ENCODE data around the gene SLC2A4RG. TPM values are rescaled to one million over a fixed set of nuclear protein-coding genes. Genes with fewer than 3 reads are reported as not detected.

The SLC2A4RG gene
- total and polyA plus RNA-seq, 2 of the 13 experiments (the other 11 are each of a cell fraction or from before 2014, with no cell fraction given) = 91.4 to 95.9 TPM

DNA sequence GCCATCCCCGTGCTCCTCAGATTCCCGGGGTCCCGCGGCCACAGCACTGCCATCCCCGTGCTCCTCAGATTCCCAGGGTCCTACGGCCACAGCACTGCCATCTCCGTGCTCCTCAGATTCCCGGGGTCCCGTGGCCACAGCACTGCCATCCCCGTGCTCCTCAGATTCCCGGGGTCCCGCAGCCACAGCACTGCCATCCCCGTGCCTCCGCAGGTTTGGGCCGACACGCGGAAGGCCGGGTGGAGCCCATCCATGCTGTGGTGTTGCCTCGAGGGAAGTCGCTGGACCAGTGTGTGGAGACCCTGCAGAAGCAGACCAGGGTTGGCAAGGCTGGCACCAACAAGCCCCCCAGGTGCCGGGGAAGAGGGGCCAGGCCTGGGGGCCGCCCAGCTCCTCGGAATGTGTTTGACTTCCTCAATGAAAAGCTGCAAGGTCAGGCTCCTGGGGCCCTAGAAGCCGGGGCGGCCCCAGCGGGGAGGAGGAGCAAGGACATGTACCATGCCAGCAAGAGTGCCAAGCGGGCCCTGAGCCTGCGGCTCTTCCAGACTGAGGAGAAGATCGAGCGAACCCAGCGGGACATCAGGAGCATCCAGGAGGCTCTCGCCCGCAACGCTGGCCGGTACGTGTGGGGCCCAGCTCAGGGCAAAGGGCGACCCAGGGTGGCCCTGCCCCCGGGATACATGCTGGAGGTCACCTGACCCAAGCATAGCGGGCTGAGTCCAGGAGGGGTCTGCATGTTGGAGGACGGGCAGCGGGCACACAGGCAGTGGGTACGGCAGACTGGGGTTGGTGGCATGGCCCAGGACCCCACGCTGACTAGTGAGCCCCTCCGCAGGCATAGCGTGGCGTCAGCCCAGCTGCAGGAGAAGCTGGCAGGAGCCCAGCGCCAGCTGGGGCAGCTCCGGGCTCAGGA, 4.4 kb upstream of the SLC2A4RG start (continued):
- TF ChIP-seq HNRNPL (IDR thresholded peaks at IDR 0.05; ENCODE audit: low read depth, low read length) (peak; percentile 99), ZNF572 (CRISPR knock-in tag; IDR thresholded peaks at IDR 0.05) (0 out of 2 replicates have a peak, but pooled peaks have one; percentile 54), ARHGAP35 (CRISPR knock-in tag; IDR thresholded peaks at IDR 0.05; ENCODE audit: borderline replicate concordance) (peak; percentile 48; the same call in 1 of the 2 replicates), PITX1 (CRISPR knock-in tag; IDR thresholded peaks at IDR 0.05) (no peak; the same call in 1 of the 2 replicates), ZSCAN21 (CRISPR knock-in tag; IDR thresholded peaks at IDR 0.05; ENCODE audit: borderline replicate concordance) (no peak), BHLHE40 (IDR thresholded peaks at IDR 0.05; ENCODE audit: low read length) (peak; percentile 44; the same call in 1 of the 2 replicates), HNF4A (CRISPR knock-in tag; IDR thresholded peaks at IDR 0.05) (peak; percentile 72), ZNF547 (CRISPR knock-in tag; IDR thresholded peaks at IDR 0.05) (0 out of 2 replicates have a peak, but pooled peaks have one; percentile 6), NFE2L1 (CRISPR knock-in tag; IDR thresholded peaks at IDR 0.05; ENCODE audit: borderline replicate concordance) (0 out of 2 replicates have a peak, but pooled peaks have one; percentile 5), ZBTB1 (CRISPR knock-in tag; IDR thresholded peaks at IDR 0.05; ENCODE audit: borderline replicate concordance) (no peak), CBFB (CRISPR knock-in tag; IDR thresholded peaks at IDR 0.05) (no peak), HOXA3 (CRISPR knock-in tag; IDR thresholded peaks at IDR 0.05) (peak; percentile 50; the same call in 1 of the 2 replicates), GABPB1 (CRISPR knock-in tag; IDR thresholded peaks at IDR 0.05) (peak; percentile 3; the same call in 1 of the 2 replicates), HDAC1 (CRISPR knock-in tag; IDR thresholded peaks at IDR 0.05) (peak; percentile 50; the same call in 1 of the 2 replicates), SRSF1 (optimal IDR thresholded peaks at IDR 0.05; ENCODE audit: low read depth, low read length) (peak; percentile 64), ZNF263 (CRISPR knock-in tag; IDR thresholded peaks at IDR 0.05) (0 out of 2 replicates have a peak, but pooled peaks have one; percentile 56)
- TF ChIP-seq, protein P1, sequence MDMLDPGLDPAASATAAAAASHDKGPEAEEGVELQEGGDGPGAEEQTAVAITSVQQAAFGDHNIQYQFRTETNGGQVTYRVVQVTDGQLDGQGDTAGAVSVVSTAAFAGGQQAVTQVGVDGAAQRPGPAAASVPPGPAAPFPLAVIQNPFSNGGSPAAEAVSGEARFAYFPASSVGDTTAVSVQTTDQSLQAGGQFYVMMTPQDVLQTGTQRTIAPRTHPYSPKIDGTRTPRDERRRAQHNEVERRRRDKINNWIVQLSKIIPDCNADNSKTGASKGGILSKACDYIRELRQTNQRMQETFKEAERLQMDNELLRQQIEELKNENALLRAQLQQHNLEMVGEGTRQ (IDR thresholded peaks at IDR 0.05; ENCODE audit: low read depth, low read length) = peak; percentile 42
- TF ChIP-seq, protein P1 (CRISPR knock-in tag; IDR thresholded peaks at IDR 0.05; ENCODE audit: borderline replicate concordance) = peak; percentile 68; the same call in 1 of the 2 replicates
- TF ChIP-seq, protein P2, sequence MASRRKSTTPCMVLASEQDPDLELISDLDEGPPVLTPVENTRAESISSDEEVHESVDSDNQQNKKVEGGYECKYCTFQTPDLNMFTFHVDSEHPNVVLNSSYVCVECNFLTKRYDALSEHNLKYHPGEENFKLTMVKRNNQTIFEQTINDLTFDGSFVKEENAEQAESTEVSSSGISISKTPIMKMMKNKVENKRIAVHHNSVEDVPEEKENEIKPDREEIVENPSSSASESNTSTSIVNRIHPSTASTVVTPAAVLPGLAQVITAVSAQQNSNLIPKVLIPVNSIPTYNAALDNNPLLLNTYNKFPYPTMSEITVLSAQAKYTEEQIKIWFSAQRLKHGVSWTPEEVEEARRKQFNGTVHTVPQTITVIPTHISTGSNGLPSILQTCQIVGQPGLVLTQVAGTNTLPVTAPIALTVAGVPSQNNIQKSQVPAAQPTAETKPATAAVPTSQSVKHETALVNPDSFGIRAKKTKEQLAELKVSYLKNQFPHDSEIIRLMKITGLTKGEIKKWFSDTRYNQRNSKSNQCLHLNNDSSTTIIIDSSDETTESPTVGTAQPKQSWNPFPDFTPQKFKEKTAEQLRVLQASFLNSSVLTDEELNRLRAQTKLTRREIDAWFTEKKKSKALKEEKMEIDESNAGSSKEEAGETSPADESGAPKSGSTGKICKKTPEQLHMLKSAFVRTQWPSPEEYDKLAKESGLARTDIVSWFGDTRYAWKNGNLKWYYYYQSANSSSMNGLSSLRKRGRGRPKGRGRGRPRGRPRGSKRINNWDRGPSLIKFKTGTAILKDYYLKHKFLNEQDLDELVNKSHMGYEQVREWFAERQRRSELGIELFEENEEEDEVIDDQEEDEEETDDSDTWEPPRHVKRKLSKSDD (CRISPR knock-in tag; IDR thresholded peaks at IDR 0.05; ENCODE audit: low read depth) = peak; percentile 63; the same call in 1 of the 2 replicates
- TF ChIP-seq, protein P3, sequence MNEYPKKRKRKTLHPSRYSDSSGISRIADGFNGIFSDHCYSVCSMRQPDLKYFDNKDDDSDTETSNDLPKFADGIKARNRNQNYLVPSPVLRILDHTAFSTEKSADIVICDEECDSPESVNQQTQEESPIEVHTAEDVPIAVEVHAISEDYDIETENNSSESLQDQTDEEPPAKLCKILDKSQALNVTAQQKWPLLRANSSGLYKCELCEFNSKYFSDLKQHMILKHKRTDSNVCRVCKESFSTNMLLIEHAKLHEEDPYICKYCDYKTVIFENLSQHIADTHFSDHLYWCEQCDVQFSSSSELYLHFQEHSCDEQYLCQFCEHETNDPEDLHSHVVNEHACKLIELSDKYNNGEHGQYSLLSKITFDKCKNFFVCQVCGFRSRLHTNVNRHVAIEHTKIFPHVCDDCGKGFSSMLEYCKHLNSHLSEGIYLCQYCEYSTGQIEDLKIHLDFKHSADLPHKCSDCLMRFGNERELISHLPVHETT (CRISPR knock-in tag; conservative IDR thresholded peaks at IDR 0.05) = no peak
- TF ChIP-seq, protein P4, sequence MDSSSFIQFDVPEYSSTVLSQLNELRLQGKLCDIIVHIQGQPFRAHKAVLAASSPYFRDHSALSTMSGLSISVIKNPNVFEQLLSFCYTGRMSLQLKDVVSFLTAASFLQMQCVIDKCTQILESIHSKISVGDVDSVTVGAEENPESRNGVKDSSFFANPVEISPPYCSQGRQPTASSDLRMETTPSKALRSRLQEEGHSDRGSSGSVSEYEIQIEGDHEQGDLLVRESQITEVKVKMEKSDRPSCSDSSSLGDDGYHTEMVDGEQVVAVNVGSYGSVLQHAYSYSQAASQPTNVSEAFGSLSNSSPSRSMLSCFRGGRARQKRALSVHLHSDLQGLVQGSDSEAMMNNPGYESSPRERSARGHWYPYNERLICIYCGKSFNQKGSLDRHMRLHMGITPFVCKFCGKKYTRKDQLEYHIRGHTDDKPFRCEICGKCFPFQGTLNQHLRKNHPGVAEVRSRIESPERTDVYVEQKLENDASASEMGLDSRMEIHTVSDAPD (CRISPR knock-in tag; IDR thresholded peaks at IDR 0.05) = 0 out of 2 replicates have a peak, but pooled peaks have one; percentile 17

All from HepG2 (cell line).